GM18508 (cell line): ENCODE measurements around the gene MTREX.
"Not testable (repeated sequence)": the region's sequence is repeated elsewhere in the genome, so short reads cannot be mapped to it uniquely, and the experiment has no call there.

ENCODE experiments used
- ATAC-seq: cut with Tn5 transposase; IDR thresholded peaks from one replicate; pipeline ENCODE4 v1.9.1; 2021; ENCODE audit warnings: moderate number of reproducible peaks; ENCODE audit not compliant: insufficient read depth, unreplicated experiment

MTREX gene

GRCh38 chr5:55307383-55308253 lies at the start of gene MTREX, which contains the start of gene DHX29:
Gene MTREX, plus strand, starts transcription at chr5:55307989. Its CDS starts 25 bp downstream, at chr5:55308014.
Gene DHX29, minus strand, starts transcription at chr5:55307694. Its CDS starts 121 bp downstream, at chr5:55307573.
- ATAC-seq, result peak; percentile 78

DNA sequence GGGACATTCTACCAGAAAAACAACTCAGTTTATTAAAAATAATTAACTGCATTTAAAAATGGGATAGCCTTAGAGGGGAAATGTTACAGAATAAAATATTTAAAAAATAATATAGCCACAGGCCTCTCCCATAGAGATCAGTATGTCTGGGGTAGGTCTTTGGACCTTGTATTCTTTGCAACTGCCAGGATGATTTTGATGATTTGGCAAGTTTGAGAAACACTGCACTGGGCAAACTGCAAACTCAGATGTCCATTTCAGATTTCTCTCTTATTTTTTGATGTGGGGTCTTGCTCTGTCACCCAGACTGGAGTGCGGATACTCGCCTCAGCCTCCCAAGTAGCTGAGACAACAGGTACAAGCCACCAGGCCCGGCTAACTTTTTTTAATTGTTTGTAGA lies 49.5 kb upstream of the MTREX start:
- ATAC-seq, result no peak

GRCh38 chr5:55276771-55277170 lies 31.0 kb upstream of the MTREX start:
- ATAC-seq, result no peak

DNA sequence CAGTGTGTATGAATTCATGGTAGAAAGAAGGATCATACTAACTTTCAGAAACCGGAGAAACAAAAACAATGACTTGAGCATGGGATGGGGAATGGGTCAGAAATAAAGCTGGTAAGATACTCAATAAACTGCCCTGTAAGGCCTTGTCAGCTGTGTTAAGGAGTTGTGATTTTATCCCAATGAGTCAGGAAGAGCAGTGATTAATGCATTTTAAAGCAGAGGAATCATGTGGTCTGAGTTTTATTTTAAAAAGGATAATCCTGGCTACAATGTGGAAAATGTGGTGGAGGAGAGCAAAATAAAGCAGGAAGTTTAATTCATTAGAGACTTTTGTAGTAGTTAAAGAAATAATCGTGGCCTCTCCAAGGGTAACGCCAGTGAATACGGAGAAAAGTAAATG lies 29.0 kb upstream of the MTREX start:
- no peak for ATAC-seq

DNA sequence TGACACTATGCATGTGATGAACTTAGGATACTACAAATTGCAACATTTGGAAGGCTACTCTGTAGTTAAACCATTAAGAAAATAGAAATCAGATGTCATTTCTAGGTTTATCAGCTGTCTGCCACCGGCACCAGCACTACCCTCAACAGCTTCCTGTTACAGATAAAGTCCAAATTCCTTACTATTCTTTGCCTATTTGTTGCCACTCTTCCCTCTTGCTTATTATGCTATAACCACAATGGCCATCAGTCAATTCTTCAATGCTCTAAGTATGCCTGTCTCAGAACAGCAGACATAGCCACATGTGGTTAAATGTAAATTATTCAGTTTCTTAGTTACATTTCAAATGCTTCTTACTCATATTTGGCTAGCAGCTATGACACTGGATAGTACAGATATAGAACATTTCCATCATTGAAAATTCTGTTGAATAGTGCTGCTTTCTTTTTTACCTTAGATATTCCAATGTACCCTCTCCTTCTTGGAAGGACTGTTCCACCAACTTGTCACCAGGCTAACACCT lies 21.3 kb upstream of the MTREX start:
- no peak for ATAC-seq

GRCh38 chr5:55289808-55290207 lies 18.0 kb upstream of the MTREX start:
- no peak for ATAC-seq

- no peak for ATAC-seq
Observed at GRCh38 chr5:55290991-55291390, 16.8 kb upstream of the MTREX start.

DNA sequence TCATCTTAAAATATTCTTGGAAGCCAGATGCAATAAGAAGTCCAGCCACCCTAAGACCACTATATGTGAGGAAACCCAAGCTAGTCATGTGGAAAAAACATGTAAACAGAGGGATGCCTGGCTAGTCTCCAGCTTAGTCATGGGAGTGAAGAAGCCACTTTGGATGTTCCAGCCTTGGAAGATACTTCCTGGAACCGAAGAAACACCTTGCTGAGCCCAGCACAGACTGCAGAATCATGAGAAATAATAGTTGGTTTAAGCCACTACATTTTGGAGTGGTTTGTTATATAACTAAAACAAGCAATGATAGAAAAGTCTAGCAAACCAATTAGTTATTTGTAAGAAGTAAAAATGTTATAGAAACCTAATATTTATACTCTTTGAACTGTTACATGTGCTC lies 12.9 kb upstream of the MTREX start:
- no peak for ATAC-seq

GRCh38 chr5:55300890-55301289 lies 6.9 kb upstream of the MTREX start:
- ATAC-seq, result no peak

DNA sequence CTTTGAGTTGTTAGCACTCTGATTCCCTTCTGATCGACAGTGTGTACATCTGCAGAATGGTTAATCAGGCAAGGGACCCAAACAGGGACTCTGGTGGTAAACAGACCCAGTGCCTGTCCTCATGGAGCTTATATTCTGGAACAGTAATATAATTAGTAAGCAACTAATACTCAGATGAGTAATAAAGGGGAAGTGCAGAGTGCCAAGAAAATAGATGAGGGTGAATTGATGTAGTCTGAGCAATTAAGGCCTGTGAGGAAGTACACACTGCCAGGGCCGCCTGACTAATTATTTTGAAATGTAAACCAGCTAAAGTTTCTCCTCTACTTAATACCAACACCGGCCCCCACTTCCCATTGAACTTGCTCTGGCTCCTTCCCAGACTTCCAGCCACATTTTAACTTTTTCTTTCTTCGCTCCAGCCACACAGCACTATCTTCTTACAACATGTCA lies 4.5 kb upstream of the MTREX start:
- ATAC-seq, result no peak

- ATAC-seq, result no peak
Observed at GRCh38 chr5:55304584-55304983, 3.2 kb upstream of the MTREX start.

DNA sequence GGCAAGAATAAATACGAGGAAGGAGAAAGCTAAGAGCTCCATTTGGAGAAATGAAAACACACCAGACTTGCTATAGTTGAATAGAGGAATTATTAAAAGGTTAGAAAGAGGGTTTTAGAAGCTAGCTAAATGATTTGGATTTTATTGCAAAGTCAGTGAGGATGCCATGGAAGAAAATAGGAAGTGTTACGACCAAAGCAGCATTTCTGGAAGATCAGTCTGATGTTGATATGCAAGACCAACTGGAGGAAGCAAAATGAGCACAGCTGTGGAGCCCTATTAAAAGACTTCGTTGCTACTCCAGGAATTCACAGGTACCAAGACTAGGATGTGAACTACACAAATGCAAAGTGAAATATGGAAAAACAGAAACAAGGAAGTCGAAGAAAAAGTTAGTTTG lies 2.4 kb upstream of the MTREX start:
- ATAC-seq, result no peak

- no peak for ATAC-seq
Observed at GRCh38 chr5:55306641-55307382, 977 bp upstream of the MTREX start.

DNA sequence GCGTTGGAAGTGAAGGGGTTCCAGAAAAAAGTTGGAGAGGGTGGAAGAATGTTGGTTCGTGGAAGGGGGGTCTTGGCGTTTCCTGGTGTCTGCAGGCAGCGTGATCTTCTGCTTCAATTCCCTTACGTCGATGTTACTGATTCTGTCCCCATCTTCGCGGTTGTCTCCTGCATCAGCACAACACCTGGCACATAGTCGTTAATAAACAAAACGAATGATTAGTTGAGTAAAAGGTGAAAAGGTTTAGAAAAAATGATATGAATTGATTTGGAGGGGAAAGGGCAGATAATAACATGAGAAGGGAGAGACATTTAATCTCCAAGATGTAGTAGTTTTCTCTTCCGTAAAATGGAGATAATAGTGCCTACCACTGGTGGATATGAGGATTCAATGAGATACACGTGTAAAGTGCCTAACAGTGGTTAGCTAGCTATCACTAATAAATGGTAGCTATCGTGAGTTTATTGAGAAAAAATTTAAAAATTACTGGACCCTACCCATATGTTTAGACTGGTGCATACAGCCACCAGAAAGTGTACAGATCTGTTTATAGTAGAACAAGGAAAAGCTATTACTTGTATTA lies 556 bp downstream of the MTREX start:
- no peak for ATAC-seq

GRCh38 chr5:55313870-55314617 lies 6.3 kb downstream of the MTREX start:
- ATAC-seq, result no peak

GRCh38 chr5:55316289-55316688 lies 8.5 kb downstream of the MTREX start:
- ATAC-seq, result no peak

DNA sequence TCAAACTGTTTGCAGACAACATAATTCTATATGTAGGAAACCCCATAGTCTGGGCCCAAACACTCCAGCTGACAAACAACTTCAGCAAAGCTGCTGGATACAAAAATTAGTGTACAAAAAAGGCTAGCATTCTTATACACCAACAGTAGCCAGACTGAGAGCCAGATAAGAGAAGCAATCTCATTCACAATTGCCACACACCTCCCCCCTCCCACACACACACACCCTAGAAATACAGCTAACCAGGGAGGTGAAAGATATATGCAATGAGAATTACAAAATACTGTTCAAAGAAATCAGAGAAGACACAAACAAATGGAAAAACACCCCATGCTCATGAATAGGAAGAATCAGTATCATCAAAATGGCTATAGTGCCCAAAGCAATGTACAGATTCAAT lies 9.0 kb downstream of the MTREX start:
- no peak for ATAC-seq

DNA sequence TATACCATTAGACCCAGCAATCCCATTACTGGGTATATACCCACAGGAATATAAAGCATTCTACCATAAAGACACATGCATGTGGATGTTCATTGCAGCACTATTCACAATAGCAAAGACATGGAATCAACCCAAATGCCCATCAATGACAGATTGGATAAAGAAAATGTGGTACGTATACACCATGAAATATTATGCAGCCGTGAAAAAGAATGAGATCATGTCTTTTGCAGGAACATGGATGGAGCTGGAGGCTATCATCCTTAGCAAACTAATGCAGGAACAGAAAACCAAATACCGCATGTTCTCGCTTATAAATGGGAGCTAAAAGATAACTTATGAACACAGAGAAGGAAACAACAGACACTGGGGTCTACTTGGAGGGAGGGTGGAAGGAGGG lies 10.4 kb downstream of the MTREX start:
- ATAC-seq, result not testable (repeated sequence)

- ATAC-seq, result no peak
Observed at GRCh38 chr5:55319491-55319890, 11.7 kb downstream of the MTREX start.

- no peak for ATAC-seq
Observed at GRCh38 chr5:55320571-55320970, 12.8 kb downstream of the MTREX start.
